Measurements from ENCODE around the gene SLF2.

SLF2 gene

DNA sequence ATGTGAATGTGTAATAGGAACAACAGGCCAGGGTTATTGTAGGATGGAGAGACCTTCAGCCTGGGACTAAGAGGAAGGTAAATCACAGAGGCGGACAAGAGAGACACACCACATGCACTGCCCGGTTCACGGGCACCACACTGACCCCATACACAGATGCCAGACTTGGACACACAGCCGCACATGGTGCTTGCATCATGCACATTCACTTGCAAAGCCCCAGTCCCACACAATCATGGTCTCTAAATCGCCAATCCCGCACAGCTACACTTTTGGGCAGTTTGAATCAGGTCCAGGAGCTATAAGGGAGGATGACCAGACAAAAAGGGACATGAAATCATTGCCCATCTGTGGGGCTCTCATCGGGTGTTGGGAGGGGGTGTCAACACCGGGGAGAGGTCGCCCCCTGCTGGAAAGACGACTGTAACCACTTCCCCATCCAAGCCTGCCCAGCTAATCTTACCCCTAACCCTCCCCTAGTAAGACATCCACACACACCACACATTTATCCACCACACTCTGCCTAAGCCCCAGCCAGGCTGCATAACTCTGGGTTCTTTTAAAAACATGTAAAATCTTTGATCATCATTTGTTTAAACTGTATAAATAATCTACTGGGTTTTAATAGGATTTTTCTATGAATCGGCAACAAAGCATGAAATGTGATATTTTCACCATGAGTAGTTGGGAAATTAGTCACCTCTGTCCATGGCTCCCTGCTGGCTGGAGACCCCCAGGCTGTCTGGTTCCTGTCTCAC, 40.5 kb upstream of the SLF2 start:
- H3K27me3 ChIP-seq (ENCODE audit: control insufficient read depth, insufficient read depth, low read length) = peaks cover 55% of the 10 kb centered on the region
- H3K4me3 ChIP-seq (ENCODE audit: low read depth, low read length) = no peak overlapping the region
- no peak overlapping the region for H3K27ac ChIP-seq (ENCODE audit: low read depth, low read length)
- peaks cover under 1% of the 10 kb centered on the region; the same call in 1 of the 2 replicates for H3K4me1 ChIP-seq (ENCODE audit: control insufficient read depth, insufficient read depth, low read length)
- H3K9ac ChIP-seq (ENCODE audit: low read depth, low read length) = no peak overlapping the region
- no peaks in the 10 kb centered on the region for H3K36me3 ChIP-seq (ENCODE audit: control insufficient read depth, insufficient read depth, low read length)
- no peaks in the 10 kb centered on the region for H3K9me3 ChIP-seq (ENCODE audit: control insufficient read depth, insufficient read depth, low read length)

DNA sequence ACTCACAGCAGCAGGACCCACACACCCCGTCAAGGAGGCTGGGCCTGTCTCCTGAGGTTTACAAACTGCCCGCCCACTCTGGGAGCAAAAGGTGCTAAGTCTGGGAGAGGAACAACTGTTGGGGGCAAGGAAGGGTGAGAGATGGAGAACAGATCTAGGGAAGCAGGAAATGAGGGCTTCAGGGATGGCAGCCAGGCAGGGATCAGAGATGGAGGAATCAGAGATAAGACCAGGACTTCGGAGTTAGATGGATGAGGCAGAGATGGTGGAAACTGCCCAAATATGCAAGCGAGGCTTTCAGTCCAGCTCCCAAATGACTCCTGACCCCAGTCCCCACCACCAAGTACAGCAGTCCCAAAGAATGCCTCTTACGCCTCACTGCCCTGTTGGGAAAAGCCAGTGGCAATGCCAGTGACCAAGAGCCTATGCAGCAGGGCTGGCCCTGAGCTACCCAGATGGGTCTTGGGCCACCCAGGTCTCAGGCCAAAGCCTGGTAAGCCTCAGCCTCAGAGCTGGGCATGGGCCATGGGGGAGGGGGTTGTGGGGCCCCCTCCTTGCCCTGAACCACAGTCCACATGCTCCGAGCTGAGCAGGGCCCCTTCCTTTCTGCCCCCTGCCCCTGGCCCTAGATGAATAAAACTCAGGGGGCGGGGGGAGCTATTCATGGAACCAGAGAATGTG, 39.5 kb upstream of the SLF2 start:
- H3K27me3 ChIP-seq (ENCODE audit: control insufficient read depth, insufficient read depth, low read length) = peaks cover 53% of the 10 kb centered on the region
- no peak overlapping the region for H3K9ac ChIP-seq (ENCODE audit: low read depth, low read length)
- H3K9me3 ChIP-seq (ENCODE audit: control insufficient read depth, insufficient read depth, low read length) = no peaks in the 10 kb centered on the region
- H3K4me1 ChIP-seq (ENCODE audit: control insufficient read depth, insufficient read depth, low read length) = no peaks in the 10 kb centered on the region; the same call in none of the 2 replicates
- no peak overlapping the region for H3K27ac ChIP-seq (ENCODE audit: low read depth, low read length)
- H3K4me3 ChIP-seq (ENCODE audit: low read depth, low read length) = no peak overlapping the region
- H3K36me3 ChIP-seq (ENCODE audit: control insufficient read depth, insufficient read depth, low read length) = no peaks in the 10 kb centered on the region

DNA sequence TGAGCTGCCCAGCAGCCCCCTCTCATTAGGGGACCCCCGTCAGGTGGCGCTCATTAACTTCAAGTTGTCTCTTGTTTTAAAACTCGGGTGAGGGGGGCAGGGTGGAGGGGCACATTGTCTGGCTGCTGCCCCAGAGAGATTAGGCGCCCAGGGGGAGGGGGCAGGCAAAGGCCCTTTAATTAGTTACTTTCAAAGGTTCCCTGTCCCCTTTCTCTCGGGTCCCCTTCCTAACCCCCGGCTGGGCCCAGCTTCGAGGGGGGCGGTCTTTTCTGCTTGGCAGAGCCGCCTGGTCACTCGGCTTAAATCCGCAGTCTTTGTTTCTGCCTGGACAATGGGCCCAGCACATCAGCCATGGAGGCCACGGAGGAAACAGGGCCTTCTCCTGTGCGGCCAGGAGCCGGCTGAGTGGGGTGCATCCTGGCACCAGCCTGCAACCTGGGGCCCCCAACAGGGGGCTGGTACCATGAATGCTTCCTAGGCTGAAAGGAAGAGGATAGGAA, 38.9 kb upstream of the SLF2 start:
- no peaks in the 10 kb centered on the region; the same call in none of the 2 replicates for H3K4me1 ChIP-seq (ENCODE audit: control insufficient read depth, insufficient read depth, low read length)
- peaks cover 48% of the 10 kb centered on the region for H3K27me3 ChIP-seq (ENCODE audit: control insufficient read depth, insufficient read depth, low read length)
- no peaks in the 10 kb centered on the region for H3K9me3 ChIP-seq (ENCODE audit: control insufficient read depth, insufficient read depth, low read length)

DNA sequence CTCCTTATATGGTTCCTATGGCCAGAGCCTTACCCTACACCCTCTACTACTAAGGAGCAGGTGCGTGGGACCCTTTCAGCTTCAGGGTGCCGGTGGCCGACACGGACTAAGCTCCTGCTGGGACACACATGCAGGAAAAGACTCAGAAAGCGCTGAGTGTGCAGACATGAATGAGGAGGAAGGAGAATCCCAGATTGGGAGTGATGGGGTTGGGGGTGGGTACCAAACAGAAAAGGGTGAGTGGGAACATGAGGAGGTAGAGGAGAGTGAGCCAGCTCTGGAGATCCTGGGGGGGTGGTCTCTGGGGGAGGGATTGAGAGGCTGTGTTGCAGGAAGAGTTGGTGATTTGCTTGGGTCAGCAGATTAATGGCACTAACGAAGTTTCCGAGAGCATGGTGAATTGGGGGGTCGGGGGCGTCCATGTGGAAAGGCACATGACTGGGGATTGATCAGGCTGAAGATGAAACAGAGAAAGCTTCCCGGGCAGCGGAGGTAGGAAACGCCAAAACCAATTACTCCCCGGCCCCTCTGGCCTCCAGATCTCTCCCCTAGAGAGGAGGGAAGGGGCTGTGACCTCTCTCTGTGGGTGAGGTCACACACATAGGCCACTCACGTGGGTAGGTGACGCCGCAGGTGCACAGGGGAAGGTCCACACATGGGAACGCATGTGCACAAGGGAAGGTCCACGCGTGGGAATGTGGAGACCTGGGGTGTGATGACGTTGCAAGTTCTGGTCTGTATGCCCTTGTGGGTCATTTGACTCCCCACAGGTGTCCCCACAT, 37.9 kb upstream of the SLF2 start:
- no peak overlapping the region for H3K9ac ChIP-seq (ENCODE audit: low read depth, low read length)
- no peaks in the 10 kb centered on the region; the same call in none of the 2 replicates for H3K4me1 ChIP-seq (ENCODE audit: control insufficient read depth, insufficient read depth, low read length)
- no peak overlapping the region for H3K4me3 ChIP-seq (ENCODE audit: low read depth, low read length)
- no peaks in the 10 kb centered on the region for H3K36me3 ChIP-seq (ENCODE audit: control insufficient read depth, insufficient read depth, low read length)
- peaks cover 39% of the 10 kb centered on the region for H3K27me3 ChIP-seq (ENCODE audit: control insufficient read depth, insufficient read depth, low read length)
- H3K9me3 ChIP-seq (ENCODE audit: control insufficient read depth, insufficient read depth, low read length) = no peaks in the 10 kb centered on the region
- no peak overlapping the region for H3K27ac ChIP-seq (ENCODE audit: low read depth, low read length)

More for the DNA sequence above, 38.9 kb upstream of the SLF2 start:
- no peaks in the 10 kb centered on the region for H3K36me3 ChIP-seq (ENCODE audit: control insufficient read depth, insufficient read depth, low read length)
- no peak overlapping the region for H3K9ac ChIP-seq (ENCODE audit: low read depth, low read length)
- no peak overlapping the region for H3K4me3 ChIP-seq (ENCODE audit: low read depth, low read length)
- no peak overlapping the region for H3K27ac ChIP-seq (ENCODE audit: low read depth, low read length)

DNA sequence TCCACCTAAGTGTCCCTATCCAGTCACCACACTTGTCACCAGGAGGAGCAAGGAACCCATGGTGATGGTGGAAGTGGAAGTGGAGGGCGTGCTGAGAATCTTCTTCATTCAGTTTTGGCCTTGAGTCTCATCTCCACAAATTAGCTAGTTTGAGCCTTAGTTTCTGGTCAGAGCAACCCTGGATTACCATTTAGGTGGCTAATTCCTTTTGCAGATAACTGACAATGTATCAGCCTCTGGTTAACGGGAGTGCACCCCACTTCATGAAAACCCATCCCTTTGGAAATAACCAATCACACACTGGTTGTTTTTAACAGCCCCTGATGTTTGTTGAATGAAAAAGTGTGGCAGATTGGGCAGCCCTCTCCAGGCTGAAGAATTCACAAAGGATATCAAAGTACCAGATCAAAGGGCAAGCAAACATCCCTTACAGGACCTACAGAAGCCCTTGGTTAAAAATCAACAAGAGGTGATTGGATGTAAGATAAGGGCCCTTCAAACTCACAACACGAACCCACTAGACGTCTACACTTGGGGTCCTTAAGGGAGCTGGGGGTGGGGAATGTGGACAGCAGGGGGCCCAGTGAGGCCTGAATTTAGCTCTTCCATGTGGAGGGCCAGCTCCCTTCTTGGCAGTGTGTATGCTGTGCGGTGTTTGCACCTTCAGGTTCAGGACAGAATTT, 37.1 kb upstream of the SLF2 start:
- Histone ChIP-seq H3K27me3 (ENCODE audit: control insufficient read depth, insufficient read depth, low read length) (peaks cover 39% of the 10 kb centered on the region), H3K36me3 (ENCODE audit: control insufficient read depth, insufficient read depth, low read length) (no peaks in the 10 kb centered on the region), H3K4me1 (ENCODE audit: control insufficient read depth, insufficient read depth, low read length) (no peaks in the 10 kb centered on the region; the same call in none of the 2 replicates), H3K4me3 (ENCODE audit: low read depth, low read length) (no peak overlapping the region), H3K27ac (ENCODE audit: low read depth, low read length) (no peak overlapping the region), H3K9ac (ENCODE audit: low read depth, low read length) (no peak overlapping the region), H3K9me3 (ENCODE audit: control insufficient read depth, insufficient read depth, low read length) (no peaks in the 10 kb centered on the region)

DNA sequence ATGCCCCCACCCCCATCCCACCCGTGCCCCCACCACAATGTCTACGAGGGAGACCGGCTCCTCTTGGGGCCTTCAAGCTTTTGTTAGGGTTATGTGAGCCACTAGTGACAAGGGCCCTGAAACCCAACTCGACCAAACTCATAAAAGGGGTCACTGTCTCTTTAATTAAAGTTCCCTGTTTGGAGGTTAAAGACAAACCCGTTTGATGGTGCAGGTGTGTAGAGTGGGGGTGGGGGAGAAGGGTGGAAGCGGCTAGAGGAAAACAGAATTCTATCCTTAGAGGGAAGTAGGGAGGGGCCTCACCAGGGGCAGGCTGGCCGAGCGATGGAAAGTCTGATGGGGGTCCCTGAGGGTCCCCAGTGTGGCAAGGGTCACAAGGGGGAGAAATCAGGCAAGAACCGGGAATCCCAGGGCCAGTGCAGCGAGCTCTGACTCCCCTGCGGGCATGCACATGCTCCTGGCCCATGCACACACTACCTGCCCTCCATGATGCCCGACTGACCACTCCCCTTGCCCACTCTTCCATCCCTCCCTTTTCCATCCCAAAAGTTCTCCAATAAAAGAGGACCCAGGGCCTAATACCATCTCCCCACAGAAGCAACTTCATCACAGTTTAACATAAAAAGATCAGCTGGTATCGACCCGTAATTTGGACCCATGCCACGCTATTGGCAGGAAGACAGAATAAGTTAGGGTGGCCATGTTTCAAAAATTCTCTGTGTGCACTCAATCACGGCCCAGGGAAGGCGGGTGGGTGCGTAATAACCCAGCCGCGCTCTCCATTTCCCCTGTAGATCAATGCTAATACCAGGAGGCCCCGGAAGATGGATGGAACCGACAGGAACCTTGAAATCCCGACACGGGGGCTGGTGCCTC, 35.9 kb upstream of the SLF2 start:
- no peak overlapping the region for H3K4me3 ChIP-seq (ENCODE audit: low read depth, low read length)

DNA sequence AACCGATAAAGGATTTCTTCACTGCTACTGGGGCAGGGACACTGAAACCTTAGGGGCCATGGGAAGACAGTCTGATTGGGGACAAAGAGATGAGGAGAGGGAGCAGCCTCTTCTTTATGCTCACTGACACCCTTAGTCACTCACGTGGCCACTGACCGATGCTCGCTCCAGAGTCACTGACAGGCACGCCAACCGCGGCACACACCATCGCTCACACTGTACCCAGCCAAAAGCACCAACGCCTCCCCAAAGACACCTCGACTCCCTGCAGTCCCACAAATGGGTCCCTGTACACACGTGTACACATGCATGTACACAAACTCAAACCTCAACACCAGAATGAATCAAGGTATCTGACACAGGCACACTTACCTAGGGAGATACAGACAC, 35.3 kb upstream of the SLF2 start:
- no peaks in the 10 kb centered on the region; the same call in none of the 2 replicates for H3K4me1 ChIP-seq (ENCODE audit: control insufficient read depth, insufficient read depth, low read length)
- H3K9me3 ChIP-seq (ENCODE audit: control insufficient read depth, insufficient read depth, low read length) = no peaks in the 10 kb centered on the region
- H3K27ac ChIP-seq (ENCODE audit: low read depth, low read length) = no peak overlapping the region
- H3K9ac ChIP-seq (ENCODE audit: low read depth, low read length) = no peak overlapping the region
- H3K4me3 ChIP-seq (ENCODE audit: low read depth, low read length) = no peak overlapping the region
- no peaks in the 10 kb centered on the region for H3K36me3 ChIP-seq (ENCODE audit: control insufficient read depth, insufficient read depth, low read length)
- H3K27me3 ChIP-seq (ENCODE audit: control insufficient read depth, insufficient read depth, low read length) = peaks cover 25% of the 10 kb centered on the region

More for the DNA sequence above, 35.9 kb upstream of the SLF2 start:
- H3K9me3 ChIP-seq (ENCODE audit: control insufficient read depth, insufficient read depth, low read length) = no peaks in the 10 kb centered on the region
- H3K36me3 ChIP-seq (ENCODE audit: control insufficient read depth, insufficient read depth, low read length) = no peaks in the 10 kb centered on the region
- H3K27ac ChIP-seq (ENCODE audit: low read depth, low read length) = no peak overlapping the region
- H3K27me3 ChIP-seq (ENCODE audit: control insufficient read depth, insufficient read depth, low read length) = peaks cover 32% of the 10 kb centered on the region
- no peaks in the 10 kb centered on the region; the same call in none of the 2 replicates for H3K4me1 ChIP-seq (ENCODE audit: control insufficient read depth, insufficient read depth, low read length)
- no peak overlapping the region for H3K9ac ChIP-seq (ENCODE audit: low read depth, low read length)

DNA sequence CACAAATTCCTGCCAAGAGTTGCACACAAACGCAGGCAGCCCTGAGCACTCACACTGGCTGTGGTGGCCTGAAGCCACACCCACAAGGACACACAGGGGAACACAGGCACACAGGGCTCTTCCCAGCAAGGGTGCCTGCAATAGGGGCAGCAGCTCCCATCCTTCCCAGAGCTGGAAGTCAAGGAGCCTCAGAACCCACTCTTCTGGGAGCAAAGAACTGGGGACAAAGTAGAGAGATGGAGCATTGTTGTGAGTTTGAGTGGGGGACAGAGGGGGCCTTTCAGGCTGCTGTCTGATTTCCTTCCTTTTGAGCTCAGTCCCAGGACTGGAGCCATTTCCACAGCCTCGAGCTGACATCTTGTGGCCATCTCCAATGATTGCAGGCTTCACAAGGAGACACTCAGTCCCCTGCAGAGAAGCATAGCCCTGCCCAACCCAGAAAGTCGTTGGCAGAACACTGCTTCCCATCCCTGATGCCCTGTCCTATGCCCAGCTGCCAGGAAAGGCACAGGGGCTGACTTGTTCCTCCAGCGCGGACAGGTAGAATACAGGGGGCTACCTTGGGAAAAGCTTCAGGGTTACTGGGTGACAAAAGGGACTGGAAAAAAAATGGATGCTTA, 34.4 kb upstream of the SLF2 start:
- H3K4me3 ChIP-seq (ENCODE audit: low read depth, low read length) = no peak overlapping the region
- H3K9me3 ChIP-seq (ENCODE audit: control insufficient read depth, insufficient read depth, low read length) = no peaks in the 10 kb centered on the region
- H3K36me3 ChIP-seq (ENCODE audit: control insufficient read depth, insufficient read depth, low read length) = no peaks in the 10 kb centered on the region
- H3K9ac ChIP-seq (ENCODE audit: low read depth, low read length) = no peak overlapping the region
- H3K4me1 ChIP-seq (ENCODE audit: control insufficient read depth, insufficient read depth, low read length) = no peaks in the 10 kb centered on the region; the same call in none of the 2 replicates
- no peak overlapping the region for H3K27ac ChIP-seq (ENCODE audit: low read depth, low read length)
- H3K27me3 ChIP-seq (ENCODE audit: control insufficient read depth, insufficient read depth, low read length) = peaks cover 23% of the 10 kb centered on the region

DNA sequence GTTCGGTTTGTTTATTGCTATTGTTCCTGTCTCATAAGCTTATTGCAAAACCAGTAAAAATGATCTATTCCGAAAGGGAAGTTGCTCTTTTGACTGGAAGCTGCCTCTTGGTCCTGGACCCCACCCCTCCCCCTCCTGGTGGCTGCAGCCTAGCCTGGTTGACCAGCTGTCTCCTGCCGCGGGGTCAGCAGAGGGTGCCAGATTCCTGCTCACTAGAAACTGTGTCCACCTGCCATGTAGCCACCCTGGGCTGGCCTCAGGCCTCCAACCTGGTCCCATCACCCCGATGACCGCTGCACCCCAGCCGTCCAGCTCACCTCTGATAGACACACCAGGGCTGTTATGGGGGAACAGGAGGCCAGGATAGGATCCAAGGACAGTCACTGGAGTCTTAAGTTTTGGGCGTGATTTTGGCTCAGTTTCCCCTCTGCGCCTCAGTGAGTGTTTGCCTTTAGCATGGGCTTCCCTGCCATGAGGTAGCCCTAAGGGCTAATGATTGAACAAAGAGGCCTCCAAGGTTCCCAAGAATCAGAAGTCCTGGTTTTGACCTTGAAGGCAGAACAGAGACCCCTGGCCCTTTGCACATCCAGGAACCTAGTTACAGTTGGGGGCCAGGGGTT, 32.9 kb upstream of the SLF2 start:
- Histone ChIP-seq H3K4me1 (ENCODE audit: control insufficient read depth, insufficient read depth, low read length) (no peaks in the 10 kb centered on the region; the same call in none of the 2 replicates), H3K4me3 (ENCODE audit: low read depth, low read length) (no peak overlapping the region), H3K9ac (ENCODE audit: low read depth, low read length) (no peak overlapping the region), H3K27me3 (ENCODE audit: control insufficient read depth, insufficient read depth, low read length) (peaks cover 23% of the 10 kb centered on the region), H3K9me3 (ENCODE audit: control insufficient read depth, insufficient read depth, low read length) (no peaks in the 10 kb centered on the region), H3K27ac (ENCODE audit: low read depth, low read length) (no peak overlapping the region), H3K36me3 (ENCODE audit: control insufficient read depth, insufficient read depth, low read length) (no peaks in the 10 kb centered on the region)

Measured in HUES48 (cell line).